ENCODE data around the gene HEMGN. TPM values are rescaled to one million over a fixed set of nuclear protein-coding genes. Genes with fewer than 3 reads are reported as not detected.

Gene HEMGN, protein sequence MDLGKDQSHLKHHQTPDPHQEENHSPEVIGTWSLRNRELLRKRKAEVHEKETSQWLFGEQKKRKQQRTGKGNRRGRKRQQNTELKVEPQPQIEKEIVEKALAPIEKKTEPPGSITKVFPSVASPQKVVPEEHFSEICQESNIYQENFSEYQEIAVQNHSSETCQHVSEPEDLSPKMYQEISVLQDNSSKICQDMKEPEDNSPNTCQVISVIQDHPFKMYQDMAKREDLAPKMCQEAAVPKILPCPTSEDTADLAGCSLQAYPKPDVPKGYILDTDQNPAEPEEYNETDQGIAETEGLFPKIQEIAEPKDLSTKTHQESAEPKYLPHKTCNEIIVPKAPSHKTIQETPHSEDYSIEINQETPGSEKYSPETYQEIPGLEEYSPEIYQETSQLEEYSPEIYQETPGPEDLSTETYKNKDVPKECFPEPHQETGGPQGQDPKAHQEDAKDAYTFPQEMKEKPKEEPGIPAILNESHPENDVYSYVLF
- total RNA-seq: 12.8 TPM

GRCh38 chr9:97938081-97938644 lies at the start of gene HEMGN:
Gene HEMGN (minus strand): TSS chr9:97938172. CDS start chr9:97938136, 36 bp downstream.

GRCh38 chr9:97982683-97983588 lies 45.0 kb upstream of the HEMGN start, which contains the start of gene ANP32B:
Gene ANP32B (plus strand): TSS chr9:97983341. CDS start chr9:97983556, 215 bp downstream.

GRCh38 chr9:97921959-97922724 lies 15.8 kb downstream of the HEMGN start, which contains the start of gene TRMO:
Gene TRMO (minus strand): TSS chr9:97922500. CDS start chr9:97922493, 7 bp downstream.

Small RNA genes lying within 50 kb of the gene (small RNA-seq; reads per million reads assigned to genes)
- gene RF00019 (ENCODE audit: low replicate concordance): not detected

Other genes with a start within 250 kb of the HEMGN start
- 15.6 TPM for gene XPA, start 240.8 kb downstream of the HEMGN start, total RNA-seq
- gene FOXE1, start 84.9 kb downstream of the HEMGN start, total RNA-seq: not detected
- 14.9 TPM for gene TRMO, start 15.7 kb downstream of the HEMGN start, total RNA-seq
- 21.8 TPM for gene ANP32B, start 45.2 kb upstream of the HEMGN start, total RNA-seq
- gene NANS, start 118.6 kb upstream of the HEMGN start, total RNA-seq: 26.4 TPM
- gene TRIM14, start 181.1 kb upstream of the HEMGN start, total RNA-seq: 4.3 TPM

All from metanephros (tissue), 2 donors.